Transverse colon (tissue), 4 donors: ENCODE results near the gene CXCL3.

Source experiments
- CTCF ChIP-seq, 5 experiments: fragments of 200-600 bp in 3 of 5; fragments of 450-650 bp in 2 of 5; sonication (generic) in 3 of 5; IDR thresholded peaks; 1 replicate in 2 of 5; 2 replicates in 3 of 5; pipeline ENCODE4 v1.5.1; 2016 to 2017; ENCODE audit warnings: antibody characterized with exemption in 5 of 5, inconsistent platforms in 3 of 5, mild to moderate bottlenecking in 2 of 5, moderate library complexity in 1 of 5
- POLR2A ChIP-seq: fragments of 450-650 bp; IDR thresholded peaks from one replicate; pipeline ENCODE4 v1.6.1; 2016; ENCODE audit warnings: antibody characterized with exemption, mild to moderate bottlenecking, moderate library complexity
- POLR2AphosphoS5 ChIP-seq, 3 donors: sonication (generic); formaldehyde crosslinking; IDR thresholded peaks; one replicate each; pipeline ENCODE4 v1.6.1; 2016; ENCODE audit warnings: antibody characterized with exemption in 3 of 3

DNA sequence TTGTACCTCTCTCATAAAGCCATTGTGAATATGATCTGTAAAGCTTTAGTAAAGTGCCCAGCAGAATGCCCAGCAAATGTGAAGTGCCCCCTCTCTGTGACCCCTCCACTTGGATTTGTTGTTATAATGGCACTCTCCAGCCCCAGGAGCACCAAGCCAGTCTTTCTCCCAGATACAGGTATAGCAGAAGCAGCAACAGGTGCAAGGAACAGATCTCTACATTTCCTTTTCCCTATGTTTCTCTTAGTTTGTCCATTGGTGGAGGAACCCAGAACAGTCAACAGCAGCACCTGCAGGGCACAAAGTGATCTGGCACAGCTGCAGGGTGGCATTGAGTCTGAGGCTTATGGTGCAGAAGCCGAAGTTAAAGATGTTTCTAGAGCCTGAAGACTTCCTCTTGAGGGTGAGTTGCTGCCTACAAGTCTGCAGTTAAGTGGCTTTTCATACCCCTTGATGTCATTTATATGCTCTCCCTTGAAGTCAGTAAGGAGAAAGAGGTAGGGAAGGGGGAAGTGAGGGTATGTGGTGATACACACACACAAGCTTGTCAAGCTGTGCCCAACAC is 16.1 kb upstream of the CXCL3 start:
- TF ChIP-seq CTCF (IDR thresholded peaks at IDR 0.05) (no peak), POLR2A (no peak), POLR2AphosphoS5 (IDR thresholded peaks at IDR 0.05) (no peak)
